HCT116 (cell line): Measurements from ENCODE around the gene FBXL17.

Experiments
- CEBPB ChIP-seq: IDR thresholded peaks from 2 replicates; pipeline ENCODE4 v1.6.1; 2012; ENCODE audit warnings: low read depth
- CTCF ChIP-seq, 3 experiments: fragments of 200-600 bp in 1 of 3; sonication (generic) in 1 of 3; IDR thresholded peaks in 2 of 3; conservative IDR thresholded peaks in 1 of 3; 2 replicates each; pipeline ENCODE4 v1.5.1; 2012 to 2017; ENCODE audit warnings: low read depth in 2 of 3, low read length in 2 of 3, antibody characterized with exemption in 1 of 3, borderline replicate concordance in 1 of 3, control low read depth in 1 of 3, mild to moderate bottlenecking in 1 of 3, mixed read lengths in 1 of 3, mixed run types in 1 of 3, moderate library complexity in 1 of 3; ENCODE audit not compliant: insufficient read depth in 1 of 3
- EZH2 ChIP-seq: fragments of 200-600 bp; sonication (generic); IDR thresholded peaks from 2 replicates; pipeline ENCODE4 v1.6.1; 2017; ENCODE audit warnings: antibody characterized with exemption, mixed run types
- EZH2phosphoT487 ChIP-seq: fragments of 200-600 bp; IDR thresholded peaks from 2 replicates; pipeline ENCODE4 v1.6.1; 2018; ENCODE audit warnings: antibody characterized with exemption, borderline replicate concordance
- JUND ChIP-seq: IDR thresholded peaks from 2 replicates; pipeline ENCODE4 v1.6.1; 2012
- MAX ChIP-seq: IDR thresholded peaks from 2 replicates; pipeline ENCODE4 v1.6.1; 2012
- POLR2A ChIP-seq: IDR thresholded peaks from 2 replicates; pipeline ENCODE4 v1.7.0; 2011; ENCODE audit warnings: borderline replicate concordance; ENCODE audit not compliant: insufficient read depth, insufficient read length; ENCODE audit errors: extremely low read depth
- POLR2AphosphoS5 ChIP-seq: IDR thresholded peaks from 2 replicates; pipeline ENCODE4 v1.6.1; 2011; ENCODE audit warnings: mild to moderate bottlenecking, low read depth, low read length, moderate library complexity
- RAD21 ChIP-seq: IDR thresholded peaks from 2 replicates; pipeline ENCODE4 v1.6.1; 2012; ENCODE audit warnings: low read depth, mild to moderate bottlenecking
- SIN3A ChIP-seq: IDR thresholded peaks from 2 replicates; pipeline ENCODE4 v1.6.1; 2012; ENCODE audit warnings: low read depth
- ZBTB33 ChIP-seq: IDR thresholded peaks from 2 replicates; pipeline ENCODE4 v1.6.1; 2011; ENCODE audit warnings: mild to moderate bottlenecking, low read length, moderate library complexity; ENCODE audit not compliant: insufficient replicate concordance; ENCODE audit errors: extremely low read depth
- ZFX ChIP-seq: fragments of 450-650 bp; IDR thresholded peaks from 2 replicates; pipeline ENCODE4 v1.6.1; 2017
- ZNF274 ChIP-seq: fragments of 200-500 bp; sonication (Bioruptor generic); IDR thresholded peaks from 2 replicates; pipeline ENCODE4 v1.6.1; 2014; ENCODE audit warnings: mild to moderate bottlenecking, low read depth, low read length, inconsistent platforms

- no peak for TF ChIP-seq CTCF (IDR thresholded peaks at IDR 0.05 in 2 of 3, conservative IDR thresholded peaks at IDR 0.05 in 1 of 3; ENCODE audit: borderline replicate concordance in 1 of 3, insufficient read depth in 1 of 3, low read depth in 2 of 3, low read length in 2 of 3)
- no peak for TF ChIP-seq SIN3A
- no peak for TF ChIP-seq EZH2
- TF ChIP-seq RAD21 = no peak
- no peak for TF ChIP-seq JUND
- no peak for TF ChIP-seq MAX
- no peak for TF ChIP-seq POLR2A
- no peak for TF ChIP-seq CEBPB
- no peak for TF ChIP-seq POLR2AphosphoS5
- no peak for TF ChIP-seq ZFX
- TF ChIP-seq EZH2phosphoT487 = no peak
- no peak for TF ChIP-seq ZBTB33
- no peak for TF ChIP-seq ZNF274
These were observed 550.1 kb downstream of the FBXL17 start for GRCh38 chr5:107831612-107832395.
